GM18499 (cell line): ENCODE data around the gene KLF16.

Experiments used
- ATAC-seq: cut with Tn5 transposase; IDR thresholded peaks from one replicate; pipeline ENCODE4 v1.9.1; 2021; ENCODE audit warnings: moderate number of reproducible peaks; ENCODE audit not compliant: insufficient read depth, unreplicated experiment

KLF16 gene

GRCh38 chr19:1812426-1813191, 50.8 kb downstream of the KLF16 start:
- peak; percentile 36 for ATAC-seq

- peak; percentile 15 for ATAC-seq
Observed at GRCh38 chr19:1811942-1812425, 51.4 kb downstream of the KLF16 start, which contains the start of gene ATP8B3. Gene ATP8B3, minus strand, starts transcription at chr19:1812276. Its CDS starts 540 bp downstream, at chr19:1811736.

DNA sequence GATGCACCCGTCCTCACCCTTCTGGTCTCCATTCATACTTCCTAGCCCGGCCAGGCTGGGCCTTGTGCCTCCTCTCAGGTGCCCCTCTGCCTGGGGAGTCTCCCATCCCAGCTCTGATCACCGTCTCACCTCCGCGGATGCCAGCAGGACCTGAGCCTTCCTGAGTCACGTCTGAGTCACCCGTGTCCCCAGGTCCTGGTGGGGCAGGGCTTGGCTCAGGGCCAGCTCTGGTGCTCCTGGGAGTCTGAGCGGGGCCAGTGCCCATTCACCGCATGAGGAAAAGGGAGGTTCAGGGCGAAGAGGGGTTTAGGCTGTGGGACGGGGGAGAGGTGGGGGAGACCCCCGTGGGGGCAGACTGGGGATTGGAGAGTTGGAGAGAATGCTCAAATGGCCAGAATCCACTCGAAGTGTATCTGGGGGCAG, 51.9 kb downstream of the KLF16 start:
- no peak for ATAC-seq

DNA sequence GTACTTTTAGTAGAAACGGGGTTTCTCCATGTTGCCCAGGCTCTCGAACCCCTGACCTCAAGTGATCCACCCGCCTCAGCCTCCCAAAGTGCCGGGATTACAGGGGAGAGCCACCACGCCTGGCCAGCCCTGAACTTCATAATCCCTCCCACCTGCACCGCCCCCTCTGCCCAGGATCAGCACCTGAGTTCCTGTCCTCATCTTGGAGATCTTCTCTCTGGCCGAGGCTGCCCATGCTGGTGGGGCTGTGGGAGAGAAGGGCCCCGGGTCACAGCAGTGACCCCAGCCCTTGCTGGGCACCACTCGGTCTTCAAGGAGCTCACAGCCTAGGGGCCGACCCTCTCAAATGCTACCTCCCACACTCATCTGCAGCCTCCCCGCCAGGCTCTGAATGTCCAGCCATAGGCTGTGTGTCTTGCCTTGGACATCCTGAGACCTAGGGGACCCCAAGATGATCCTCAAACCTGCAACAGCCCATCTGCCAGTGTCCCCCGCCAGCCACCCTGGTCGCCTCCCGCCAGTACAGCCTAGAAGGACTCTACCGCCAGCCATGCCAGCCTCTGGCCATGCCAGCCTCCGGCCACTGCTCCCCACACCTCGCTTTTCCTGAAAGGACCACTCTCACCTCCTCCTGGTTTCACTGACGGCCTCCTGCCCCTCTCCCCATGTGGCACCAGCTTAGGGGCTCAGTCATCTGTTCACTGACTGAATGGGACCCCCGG, 52.8 kb downstream of the KLF16 start:
- ATAC-seq: no peak

- no peak for ATAC-seq
Observed at GRCh38 chr19:1809678-1810077, 53.7 kb downstream of the KLF16 start.

DNA sequence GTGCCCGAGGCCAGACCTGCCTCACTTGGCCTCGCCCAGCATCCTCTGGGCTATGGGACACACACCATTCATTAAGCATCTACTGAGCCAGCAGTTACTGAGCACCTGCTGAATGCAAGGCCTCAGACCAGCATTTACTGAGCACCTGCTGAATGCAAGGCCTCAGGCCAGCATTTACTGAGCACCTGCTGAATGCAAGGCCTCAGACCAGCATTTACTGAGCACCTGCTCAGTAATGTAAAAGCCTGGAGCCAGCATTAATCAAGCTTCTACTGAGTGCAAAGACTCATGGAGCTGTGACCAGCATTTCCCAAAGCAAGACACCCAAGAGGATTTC, 55.0 kb downstream of the KLF16 start:
- no peak for ATAC-seq

DNA sequence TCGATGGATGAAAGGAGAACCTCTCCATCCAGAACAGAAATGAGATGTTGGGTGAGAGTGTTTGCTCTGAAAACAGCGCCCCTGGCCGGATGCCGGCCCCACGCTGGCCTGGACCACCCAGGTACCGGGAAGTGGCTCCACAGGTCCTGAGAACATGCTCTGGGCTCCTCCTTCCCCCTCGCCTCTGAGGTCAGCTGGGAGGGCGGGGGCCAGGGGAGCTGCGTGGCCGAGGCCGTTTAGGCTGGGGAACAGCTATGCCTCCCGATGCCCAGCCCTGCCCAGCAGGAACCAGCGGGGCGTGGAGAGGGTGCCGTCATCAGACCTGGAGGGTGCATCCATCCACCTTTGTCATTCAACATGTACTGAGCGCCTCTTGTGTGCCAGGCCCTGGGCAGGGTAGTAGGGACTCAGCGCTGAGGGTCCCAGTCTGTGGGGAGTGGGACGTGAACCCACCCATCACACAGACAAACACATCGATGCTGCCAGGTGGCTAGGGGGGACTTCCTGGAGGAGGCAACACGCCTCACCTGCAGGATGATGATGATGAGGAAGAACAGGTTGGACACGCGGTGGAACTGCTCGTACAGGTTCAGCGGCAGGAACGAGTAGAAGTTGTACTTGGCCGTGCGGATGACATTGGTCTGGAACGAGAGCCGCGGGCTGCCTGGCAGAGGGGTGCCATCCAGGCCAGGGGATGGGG, 55.5 kb downstream of the KLF16 start:
- ATAC-seq: no peak

DNA sequence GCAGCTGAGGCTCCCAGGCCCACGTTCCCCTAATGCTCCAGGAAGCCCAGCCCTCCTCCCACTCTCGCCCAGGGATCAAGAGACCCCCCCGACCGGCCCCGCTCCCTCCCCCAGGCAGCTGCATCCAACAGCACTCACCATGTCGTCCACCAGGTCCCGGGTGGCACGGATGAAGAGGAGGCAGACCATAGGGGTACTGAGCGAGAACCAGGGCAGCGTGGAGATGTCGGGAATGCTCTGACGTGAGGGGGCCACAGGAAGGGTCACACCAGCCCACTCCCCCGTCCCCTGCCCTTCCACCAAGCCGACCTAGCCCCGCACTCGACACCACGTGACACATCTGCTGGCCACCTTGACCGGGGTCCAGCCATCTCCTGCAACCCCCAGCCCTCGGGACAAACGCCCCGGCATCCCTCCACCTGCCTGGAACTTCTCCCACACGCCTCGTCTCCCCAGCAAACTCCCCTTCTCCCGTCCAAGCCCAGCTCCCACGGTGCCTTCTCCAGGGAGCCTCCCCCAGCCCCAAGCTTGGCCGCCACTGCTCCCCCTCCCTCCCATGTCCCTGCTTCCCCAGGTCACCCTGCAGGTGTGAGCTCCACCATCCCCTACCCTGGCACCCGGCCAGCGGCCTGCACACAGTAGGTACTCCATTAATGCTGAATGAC, 56.2 kb downstream of the KLF16 start:
- ATAC-seq: no peak

DNA sequence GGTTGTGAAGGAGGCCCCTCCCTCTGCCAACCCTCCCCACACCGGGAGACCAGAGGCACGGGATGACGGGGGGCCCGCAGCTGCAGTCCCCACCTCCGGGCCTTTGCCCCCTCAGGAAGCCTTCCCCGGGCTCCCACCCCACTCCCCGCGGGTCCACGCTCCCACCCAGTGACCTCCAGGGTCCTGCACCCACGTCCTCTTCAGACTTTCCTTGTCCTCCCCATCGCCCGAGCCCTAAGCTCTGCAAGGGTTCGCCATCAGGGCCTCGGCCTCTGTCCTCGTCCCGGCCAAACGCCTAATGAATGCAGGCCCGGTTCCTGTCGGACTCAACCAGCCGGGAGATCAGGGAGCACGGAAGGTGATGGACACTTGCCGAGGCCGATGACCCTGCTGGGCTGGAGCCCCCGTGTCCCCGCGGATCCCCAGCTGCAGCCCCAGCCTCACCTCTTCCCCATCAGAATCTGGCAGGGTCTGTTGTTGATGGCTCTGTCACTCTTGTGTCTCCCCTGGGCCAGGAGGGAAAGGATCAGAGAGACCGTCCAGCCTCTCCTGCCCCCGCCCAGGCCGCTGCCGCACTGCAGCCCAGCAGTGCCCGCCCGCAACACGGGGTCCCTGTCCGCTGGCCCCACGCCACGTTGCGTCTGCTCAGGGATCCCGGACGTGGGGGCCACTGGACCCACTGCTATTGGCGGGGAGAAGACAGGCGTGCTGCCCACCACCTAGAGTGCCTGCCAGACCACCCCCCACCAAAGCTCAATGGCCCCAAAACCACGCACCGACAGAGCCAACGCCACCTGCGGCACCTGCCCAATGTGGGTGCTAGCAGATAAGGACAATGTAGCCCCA, 57.0 kb downstream of the KLF16 start:
- no peak for ATAC-seq

- no peak for ATAC-seq
Observed at GRCh38 chr19:1805401-1806183, 57.8 kb downstream of the KLF16 start.

DNA sequence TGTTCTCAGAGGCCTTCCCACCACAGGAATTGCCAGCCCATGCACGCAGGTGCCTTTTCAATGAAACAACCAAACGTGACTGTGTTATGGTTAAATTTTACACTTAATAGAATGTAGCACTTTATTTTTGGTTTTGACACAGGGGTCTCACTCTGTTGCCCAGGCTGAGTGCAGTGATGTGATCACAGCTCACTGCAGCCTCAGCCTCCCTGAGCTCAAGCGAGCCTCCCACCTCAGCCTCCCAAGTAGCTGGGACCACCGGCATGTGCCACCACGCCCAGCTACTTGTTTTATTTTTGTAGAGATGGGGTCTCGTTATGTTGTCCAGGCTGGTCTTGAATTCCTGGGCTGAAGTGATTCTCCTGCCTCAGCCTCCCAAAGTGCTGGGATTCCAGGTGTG, 58.5 kb downstream of the KLF16 start:
- ATAC-seq: no peak
